Gastroesophageal sphincter (tissue), 4 donors: ENCODE measurements around the gene PRSS56. TPM values are rescaled to one million over a fixed set of nuclear protein-coding genes. Genes with fewer than 3 reads are reported as not detected.

Experiments used
- ATAC-seq: fragments of 150-250 bp; one replicate; pipeline ENCODE4 v1.9.1; 2016; ENCODE audit warnings: mild to moderate bottlenecking, moderate library complexity
- H3K27ac ChIP-seq, 4 donors: fragments of 200-600 bp; sonication (generic) in 3 of 4; 1 replicate in 3 of 4; 2 replicates in 1 of 4; pipeline ENCODE4 v1.5.1; 2016 to 2019
- H3K27me3 ChIP-seq: fragments of 200-600 bp; sonication (generic); one replicate; pipeline ENCODE4 v1.5.1; 2019
- H3K36me3 ChIP-seq, 2 donors: fragments of 200-600 bp; sonication (generic); one replicate each; pipeline ENCODE4 v1.5.1; 2019; ENCODE audit warnings: control low read depth in 1 of 2
- H3K4me1 ChIP-seq, 3 donors: fragments of 200-600 bp; sonication (generic); 1 replicate in 2 of 3; 2 replicates in 1 of 3; pipeline ENCODE4 v1.5.1; 2016 to 2019; ENCODE audit warnings: control low read depth in 2 of 3
- H3K4me3 ChIP-seq, 2 donors: fragments of 200-600 bp; sonication (generic); one replicate each; pipeline ENCODE4 v1.5.1; 2019; ENCODE audit warnings: mild to moderate bottlenecking in 1 of 2, moderate library complexity in 1 of 2
- H3K9me3 ChIP-seq, 3 donors: fragments of 200-600 bp; sonication (generic); one replicate each; pipeline ENCODE4 v1.5.1; 2017 to 2019; ENCODE audit warnings: control low read depth in 2 of 3
- EP300 ChIP-seq: sonication (generic); formaldehyde crosslinking; IDR thresholded peaks from one replicate; pipeline ENCODE4 v1.6.1; 2017; ENCODE audit warnings: antibody characterized with exemption, mild to moderate bottlenecking
- POLR2A ChIP-seq, 2 donors: fragments of 450-650 bp; IDR thresholded peaks; one replicate each; pipeline ENCODE4 v1.6.1; 2017; ENCODE audit warnings: antibody characterized with exemption in 2 of 2, mild to moderate bottlenecking in 2 of 2, moderate library complexity in 1 of 2
- POLR2AphosphoS5 ChIP-seq: sonication (generic); formaldehyde crosslinking; IDR thresholded peaks from one replicate; pipeline ENCODE4 v1.6.1; 2017; ENCODE audit warnings: antibody characterized with exemption
- WGBS, 2 donors: methylation state at CpG; one replicate each; pipeline ENCODE4 v1.1.5; 2018; ENCODE audit warnings: low coverage in 1 of 2; 5-methylcytosine and 5-hydroxymethylcytosine counted together
- total RNA-seq, 4 donors: library from RNA; depleted of rRNA; stranded (reverse); fragments of >200 nt; gene quantifications; one replicate each; pipeline ENCODE4 v1.1.0, GENCODE V29; 2016
- TF ChIP-seq, protein P1 (sequence below), 4 experiments: fragments of 200-600 bp in 2 of 4; fragments of 450-650 bp in 2 of 4; sonication (generic) in 1 of 4; IDR thresholded peaks; one replicate each; pipeline ENCODE4 v1.5.1; 2017 to 2019; ENCODE audit warnings: antibody characterized with exemption in 4 of 4, mild to moderate bottlenecking in 2 of 4, moderate library complexity in 2 of 4

PRSS56 gene
- total RNA-seq, 4 donors from 2014 or later: not detected

DNA sequence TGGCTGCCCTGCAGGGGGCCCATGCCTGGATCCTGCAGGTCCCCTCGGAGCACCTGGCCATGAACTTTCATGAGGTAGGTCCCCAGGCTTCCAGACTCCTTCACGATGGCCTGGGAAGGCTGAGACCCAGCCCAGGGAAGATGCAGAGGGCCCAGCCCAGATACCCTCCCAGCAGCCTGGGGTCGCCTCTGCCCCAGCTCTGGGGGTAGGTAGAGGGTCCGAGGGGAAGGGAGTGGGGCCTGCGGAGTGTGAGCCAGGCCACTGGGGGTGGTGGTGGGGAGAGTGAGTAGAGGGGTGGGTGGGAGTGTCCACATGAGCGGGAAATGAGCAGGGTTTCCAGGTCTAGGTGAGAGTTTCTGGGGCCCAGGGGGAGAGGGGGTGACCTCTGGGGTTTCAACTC is 4.6 kb downstream of the PRSS56 start:
- ATAC-seq: no peak
- Histone ChIP-seq H3K4me1 (peaks cover 0 to 44% (median 25%) of the 10 kb centered on the region in 3 donors), H3K27ac (no peak overlapping the region), H3K27me3 (peaks cover 74% of the 10 kb centered on the region), H3K36me3 (no peaks in the 10 kb centered on the region), H3K9me3 (no peaks in the 10 kb centered on the region), H3K4me3 (no peak overlapping the region)
- TF ChIP-seq, protein P1, sequence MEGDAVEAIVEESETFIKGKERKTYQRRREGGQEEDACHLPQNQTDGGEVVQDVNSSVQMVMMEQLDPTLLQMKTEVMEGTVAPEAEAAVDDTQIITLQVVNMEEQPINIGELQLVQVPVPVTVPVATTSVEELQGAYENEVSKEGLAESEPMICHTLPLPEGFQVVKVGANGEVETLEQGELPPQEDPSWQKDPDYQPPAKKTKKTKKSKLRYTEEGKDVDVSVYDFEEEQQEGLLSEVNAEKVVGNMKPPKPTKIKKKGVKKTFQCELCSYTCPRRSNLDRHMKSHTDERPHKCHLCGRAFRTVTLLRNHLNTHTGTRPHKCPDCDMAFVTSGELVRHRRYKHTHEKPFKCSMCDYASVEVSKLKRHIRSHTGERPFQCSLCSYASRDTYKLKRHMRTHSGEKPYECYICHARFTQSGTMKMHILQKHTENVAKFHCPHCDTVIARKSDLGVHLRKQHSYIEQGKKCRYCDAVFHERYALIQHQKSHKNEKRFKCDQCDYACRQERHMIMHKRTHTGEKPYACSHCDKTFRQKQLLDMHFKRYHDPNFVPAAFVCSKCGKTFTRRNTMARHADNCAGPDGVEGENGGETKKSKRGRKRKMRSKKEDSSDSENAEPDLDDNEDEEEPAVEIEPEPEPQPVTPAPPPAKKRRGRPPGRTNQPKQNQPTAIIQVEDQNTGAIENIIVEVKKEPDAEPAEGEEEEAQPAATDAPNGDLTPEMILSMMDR (IDR thresholded peaks at IDR 0.05): no peak
- TF ChIP-seq POLR2A (IDR thresholded peaks at IDR 0.05): no peak
- no peak for TF ChIP-seq POLR2AphosphoS5
- TF ChIP-seq EP300: no peak
- 100% methylated on average over 1 of the region's 6 CpGs; no CpG with 5 or more reads in 1 of the 2 donors for WGBS, 2 donors

DNA sequence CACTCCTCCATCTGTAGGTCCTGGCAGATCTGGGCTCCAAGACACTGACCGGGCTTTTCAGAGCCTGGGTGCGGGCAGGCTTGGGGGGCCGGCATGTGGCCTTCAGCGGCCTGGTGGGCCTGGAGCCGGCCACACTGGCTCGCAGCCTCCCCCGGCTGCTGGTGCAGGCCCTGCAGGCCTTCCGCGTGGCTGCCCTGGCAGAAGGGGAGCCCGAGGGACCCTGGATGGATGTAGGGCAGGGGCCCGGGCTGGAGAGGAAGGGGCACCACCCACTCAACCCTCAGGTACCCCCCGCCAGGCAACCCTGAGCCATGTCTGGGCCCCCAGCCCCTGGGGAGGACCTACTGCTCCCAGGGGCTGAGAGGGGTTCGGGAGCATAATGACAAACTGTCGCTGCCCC is 5.0 kb downstream of the PRSS56 start:
- Histone ChIP-seq H3K4me3 (no peak overlapping the region), H3K4me1 (peaks cover 0 to 44% (median 25%) of the 10 kb centered on the region in 3 donors), H3K36me3 (no peaks in the 10 kb centered on the region), H3K27ac (no peak overlapping the region), H3K27me3 (peaks cover 74% of the 10 kb centered on the region), H3K9me3 (no peaks in the 10 kb centered on the region)
- no peak for ATAC-seq
- WGBS, 2 donors: no CpG with 5 or more reads among the region's 14 CpGs
- TF ChIP-seq POLR2A (IDR thresholded peaks at IDR 0.05) (no peak), EP300 (no peak), POLR2AphosphoS5 (no peak)
- TF ChIP-seq, protein P1 (IDR thresholded peaks at IDR 0.05): no peak

DNA sequence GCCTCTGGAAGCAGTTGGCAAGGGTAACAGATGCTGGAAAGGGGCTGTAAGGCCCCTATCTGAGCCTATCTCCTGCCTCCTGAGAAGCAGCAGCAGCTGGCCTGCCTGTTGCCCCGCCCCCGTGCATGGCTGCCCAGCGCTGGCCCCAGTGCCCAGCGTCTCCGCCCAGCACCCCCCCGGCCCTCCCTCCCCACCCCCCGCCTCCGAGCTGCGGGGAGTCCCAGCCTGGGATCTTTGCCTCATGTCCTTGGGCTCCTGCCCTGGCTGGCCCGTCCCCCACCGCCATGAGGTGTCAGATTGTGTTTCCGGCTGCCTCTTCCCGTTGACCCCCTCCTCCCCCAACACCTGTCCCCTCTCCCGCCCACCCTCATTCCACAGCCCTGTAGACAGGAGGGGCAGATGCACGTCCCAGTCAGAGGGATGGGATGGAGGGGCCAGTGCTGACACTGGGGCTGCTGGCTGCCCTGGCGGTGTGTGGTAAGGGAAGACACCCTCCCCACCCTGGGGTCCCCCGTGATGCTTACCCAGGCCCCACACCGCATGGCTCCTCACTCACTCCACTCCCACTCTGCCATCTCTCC is 5.7 kb downstream of the PRSS56 start, which contains the start of gene CHRND:
Gene CHRND (plus strand): TSS at position 370 of the 581 bp plus-strand sequence. CDS start 56 bp downstream, at position 426.
- Histone ChIP-seq H3K4me3 (no peak within 1 kb of the TSS), H3K27me3 (peaks cover 67% of the 10 kb centered on the region), H3K9me3 (no peaks in the 10 kb centered on the region), H3K27ac (no peak within 1 kb of the TSS), H3K36me3 (no peaks in the 10 kb centered on the region), H3K4me1 (peaks cover 0 to 44% (median 25%) of the 10 kb centered on the region in 3 donors)
- WGBS, 2 donors: 51% methylated on average over 2 of the region's 18 CpGs; no CpG with 5 or more reads in 1 of the 2 donors
- ATAC-seq: no peak
- TF ChIP-seq POLR2AphosphoS5: no peak
- TF ChIP-seq, protein P1 (IDR thresholded peaks at IDR 0.05): no peak
- no peak for TF ChIP-seq EP300
- no peak for TF ChIP-seq POLR2A (IDR thresholded peaks at IDR 0.05)

DNA sequence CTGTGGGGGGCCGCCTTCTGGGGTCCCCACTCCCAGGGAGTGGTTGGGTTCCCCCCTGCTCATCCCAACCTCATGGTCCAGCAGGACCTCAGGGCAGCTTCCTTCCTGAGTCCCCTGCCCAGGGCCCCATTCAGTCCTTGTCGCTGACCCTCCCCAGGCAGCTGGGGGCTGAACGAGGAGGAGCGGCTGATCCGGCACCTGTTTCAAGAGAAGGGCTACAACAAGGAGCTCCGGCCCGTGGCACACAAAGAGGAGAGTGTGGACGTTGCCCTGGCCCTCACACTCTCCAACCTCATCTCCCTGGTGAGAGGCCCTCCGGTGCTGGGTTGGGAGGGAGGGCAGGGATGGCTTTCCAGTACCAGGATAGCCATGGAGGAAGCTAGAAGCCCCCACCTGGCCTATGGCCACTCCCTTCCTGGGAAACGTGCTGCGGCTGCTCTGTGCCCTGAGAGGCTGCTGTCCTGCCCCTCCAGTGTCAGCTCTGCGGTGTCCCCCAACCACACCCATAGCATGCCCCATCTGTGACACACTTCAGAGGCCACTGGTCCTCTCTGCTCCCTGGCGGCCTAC is 6.3 kb downstream of the PRSS56 start:
- Histone ChIP-seq H3K4me3 (no peak overlapping the region), H3K9me3 (no peaks in the 10 kb centered on the region), H3K36me3 (no peaks in the 10 kb centered on the region), H3K4me1 (peaks cover 0 to 44% (median 25%) of the 10 kb centered on the region in 3 donors), H3K27me3 (peaks cover 61% of the 10 kb centered on the region), H3K27ac (no peak overlapping the region)
- no peak for ATAC-seq
- 86% methylated on average over 1 of the region's 13 CpGs; no CpG with 5 or more reads in 1 of the 2 donors for WGBS, 2 donors
- no peak for TF ChIP-seq EP300
- TF ChIP-seq, protein P1 (IDR thresholded peaks at IDR 0.05): no peak

DNA sequence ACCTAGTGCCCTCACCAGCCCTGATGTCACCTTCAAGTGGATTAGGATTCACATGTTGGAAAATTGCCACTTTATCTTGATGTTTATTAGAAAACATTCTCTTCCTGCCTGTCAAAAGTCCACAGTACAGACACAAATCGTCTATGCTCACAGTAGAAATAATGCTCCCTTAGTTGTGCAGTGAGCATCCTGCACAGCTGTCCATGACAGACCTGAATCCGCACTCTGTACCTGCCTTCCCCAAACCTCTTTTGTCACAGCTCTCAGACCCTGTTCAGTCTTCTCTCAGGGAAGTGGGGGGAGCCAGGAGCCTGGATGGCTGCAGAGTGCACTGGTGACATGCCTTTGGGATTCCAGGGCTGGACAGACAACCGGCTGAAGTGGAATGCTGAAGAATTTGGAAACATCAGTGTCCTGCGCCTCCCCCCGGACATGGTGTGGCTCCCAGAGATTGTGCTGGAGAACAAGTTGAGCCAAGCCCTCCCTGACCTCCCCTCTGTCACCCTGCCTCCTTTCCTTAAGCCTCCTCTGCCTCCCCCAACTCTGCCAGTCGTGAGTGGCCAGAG is 7.8 kb downstream of the PRSS56 start:
- WGBS, 2 donors: 67 to 74% methylated on average over 1 to 6 of the region's 6 CpGs
- Histone ChIP-seq H3K9me3 (no peaks in the 10 kb centered on the region), H3K36me3 (no peaks in the 10 kb centered on the region), H3K27me3 (peaks cover 46% of the 10 kb centered on the region), H3K4me3 (no peak overlapping the region), H3K4me1 (peaks cover 0 to 29% (median 17%) of the 10 kb centered on the region in 3 donors), H3K27ac (no peak overlapping the region)
- TF ChIP-seq POLR2A (IDR thresholded peaks at IDR 0.05) (no peak), EP300 (no peak), POLR2AphosphoS5 (no peak)
- TF ChIP-seq, protein P1 (IDR thresholded peaks at IDR 0.05): no peak
- ATAC-seq: no peak
